PC-3 (cell line): Measurements from ENCODE around the gene HMCES. TPM values are rescaled to one million over a fixed set of nuclear protein-coding genes. Genes with fewer than 3 reads are reported as not detected.
A peak's percentile ranks its signal among the peaks of the same experiment; 100 is the strongest.

Experiments used
- ATAC-seq: fragments of 200-7000 bp; cut with Tn5 transposase; 2 replicates; pipeline ENCODE4 v1.9.1; 2020; ENCODE audit warnings: mild to moderate bottlenecking, moderate library complexity
- BruUV-seq: library from RNA; stranded (reverse); fragments of 400-500 nt; replicated peaks from 2 replicates; lab custom pipeline; 2021; lab: Mats Ljungman, UMichigan
- CTCF ChIA-PET: fragments of 300-600 bp; sonication (Branson Sonifier 250); formaldehyde crosslinking; loops from one replicate; lab custom pipeline; 2022; ENCODE audit warnings: antibody characterized with exemption; lab: Charles Lee
- POLR2A ChIA-PET: fragments of 300-600 bp; sonication (Branson Sonifier 250); formaldehyde crosslinking; loops from one replicate; lab custom pipeline; 2022; ENCODE audit warnings: antibody characterized with exemption; ENCODE audit not compliant: unreplicated experiment; lab: Charles Lee
- DNase-seq: peaks from one replicate; pipeline ENCODE4 v3.0.0-alpha.2; 2015
- H2AFZ ChIP-seq: fragments of 300-600 bp; sonication (generic); 2 replicates; pipeline ENCODE4 v1.6.0; 2016; ENCODE audit warnings: antibody characterized with exemption, low read length
- H3F3A ChIP-seq: fragments of 300-600 bp; sonication (generic); one replicate; pipeline ENCODE4 v1.6.0; 2017; ENCODE audit warnings: antibody characterized with exemption, low read length, control low read depth, mild to moderate bottlenecking; ENCODE audit not compliant: unreplicated experiment
- H3K27ac ChIP-seq: fragments of 300-600 bp; sonication (generic); 2 replicates; pipeline ENCODE4 v1.5.1; 2016; ENCODE audit warnings: mild to moderate bottlenecking, low read length
- H3K27me3 ChIP-seq: fragments of 300-600 bp; sonication (generic); 2 replicates; pipeline ENCODE4 v1.6.1; 2016; ENCODE audit warnings: low read length, mixed read lengths
- H3K36me3 ChIP-seq: fragments of 300-600 bp; sonication (generic); 2 replicates; pipeline ENCODE4 v1.6.1; 2016; ENCODE audit warnings: low read depth, mixed run types, low read length, mixed read lengths
- H3K4me1 ChIP-seq: fragments of 300-600 bp; sonication (generic); 2 replicates; pipeline ENCODE4 v1.5.1; 2016; ENCODE audit warnings: low read length; ENCODE audit not compliant: insufficient read depth
- H3K4me2 ChIP-seq: fragments of 300-600 bp; sonication (generic); 2 replicates; pipeline ENCODE4 v1.6.0; 2016; ENCODE audit warnings: low read length
- H3K4me3 ChIP-seq: fragments of 300-600 bp; sonication (generic); 2 replicates; pipeline ENCODE4 v1.5.1; 2016; ENCODE audit warnings: mild to moderate bottlenecking, low read length, mixed read lengths
- H3K79me2 ChIP-seq: fragments of 300-600 bp; sonication (generic); 2 replicates; pipeline ENCODE4 v1.6.1; 2017; ENCODE audit warnings: low read length, mixed read lengths
- H3K9ac ChIP-seq: fragments of 300-600 bp; sonication (generic); 2 replicates; pipeline ENCODE4 v1.6.0; 2016; ENCODE audit warnings: mild to moderate bottlenecking, low read length
- H3K9me2 ChIP-seq: fragments of 300-600 bp; sonication (generic); replicated peaks from 2 replicates; pipeline ENCODE4 v1.6.1; 2016; ENCODE audit warnings: mixed run types, low read length, mixed read lengths
- H3K9me3 ChIP-seq: fragments of 300-600 bp; sonication (generic); 2 replicates; pipeline ENCODE4 v1.6.1; 2016; ENCODE audit warnings: low read length, mixed read lengths
- H4K20me1 ChIP-seq: fragments of 300-600 bp; sonication (generic); 2 replicates; pipeline ENCODE4 v1.6.1; 2016; ENCODE audit warnings: low read length, mixed read lengths
- EZH2 ChIP-seq: fragments of 300-600 bp; sonication (generic); IDR thresholded peaks from one replicate; pipeline ENCODE4 v1.6.1; 2017; ENCODE audit warnings: antibody characterized with exemption, mild to moderate bottlenecking, low read length; ENCODE audit not compliant: unreplicated experiment
- EZH2phosphoT487 ChIP-seq: fragments of 300-600 bp; sonication (generic); IDR thresholded peaks from 2 replicates; pipeline ENCODE4 v1.6.1; 2018; ENCODE audit warnings: mild to moderate bottlenecking, antibody characterized with exemption, low read length, borderline replicate concordance
- intact Hi-C: fragments of 100-400 bp; cut with micrococcal nuclease; formaldehyde crosslinking; loops from 2 replicates; pipeline ENCODE4 v1.9.0; 2023
- total RNA-seq: library from RNA; depleted of rRNA; stranded (reverse); fragments of >200 nt; gene quantifications from 2 replicates; pipeline ENCODE4 v1.2.3, GENCODE V29; 2014
- TF ChIP-seq, protein P1 (sequence below): fragments of 300-600 bp; sonication (generic); conservative IDR thresholded peaks from 2 replicates; pipeline ENCODE4 v1.5.1; 2017; ENCODE audit warnings: antibody characterized with exemption, low read depth, mild to moderate bottlenecking, low read length

HMCES gene
- total RNA-seq, 1 experiment from 2014 or later = 28.8 TPM

DNA sequence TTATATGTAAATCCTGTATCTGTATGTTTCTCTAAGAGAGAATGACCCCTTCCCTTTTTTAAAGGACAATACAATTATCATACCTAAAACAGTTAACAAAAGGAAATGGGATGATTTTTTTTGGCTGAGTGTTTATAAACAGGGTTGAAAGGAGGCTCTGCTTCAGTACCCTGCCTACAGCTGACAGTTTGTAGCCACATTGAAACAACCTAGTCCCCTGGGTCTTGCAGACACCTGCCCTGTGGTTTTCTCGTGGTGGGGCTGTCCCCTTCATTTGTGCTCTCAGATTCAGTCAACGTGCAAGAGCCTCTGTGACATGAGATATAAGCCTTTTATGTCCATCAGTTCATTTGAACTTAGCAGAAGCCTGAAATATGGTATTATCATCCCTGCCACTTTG, 2.3 kb upstream of the HMCES start:
- intact Hi-C loops = loop anchor here (5.0 kb wide), 1 partner anchor 36 kb away; no protein-coding TSS in a partner anchor
- H3F3A ChIP-seq = no peaks in the 10 kb centered on the region
- ChIA-PET POLR2A (no interaction called here), CTCF (no interaction called here)
- H3K9ac ChIP-seq = no peak overlapping the region
- BruUV-seq = no TSS peak
- H3K9me3 ChIP-seq = no peaks in the 10 kb centered on the region
- DNase-seq (no peak), ATAC-seq (no peak)
- peaks cover 8% of the 10 kb centered on the region; the same call in 1 of the 2 replicates for H3K4me1 ChIP-seq
- no peaks in the 10 kb centered on the region for H3K9me2 ChIP-seq
- no peak overlapping the region for H3K4me3 ChIP-seq
- H3K36me3 ChIP-seq = peaks cover 23% of the 10 kb centered on the region
- H4K20me1 ChIP-seq = no peaks in the 10 kb centered on the region
- no peak for TF ChIP-seq EZH2
- TF ChIP-seq, protein P1, sequence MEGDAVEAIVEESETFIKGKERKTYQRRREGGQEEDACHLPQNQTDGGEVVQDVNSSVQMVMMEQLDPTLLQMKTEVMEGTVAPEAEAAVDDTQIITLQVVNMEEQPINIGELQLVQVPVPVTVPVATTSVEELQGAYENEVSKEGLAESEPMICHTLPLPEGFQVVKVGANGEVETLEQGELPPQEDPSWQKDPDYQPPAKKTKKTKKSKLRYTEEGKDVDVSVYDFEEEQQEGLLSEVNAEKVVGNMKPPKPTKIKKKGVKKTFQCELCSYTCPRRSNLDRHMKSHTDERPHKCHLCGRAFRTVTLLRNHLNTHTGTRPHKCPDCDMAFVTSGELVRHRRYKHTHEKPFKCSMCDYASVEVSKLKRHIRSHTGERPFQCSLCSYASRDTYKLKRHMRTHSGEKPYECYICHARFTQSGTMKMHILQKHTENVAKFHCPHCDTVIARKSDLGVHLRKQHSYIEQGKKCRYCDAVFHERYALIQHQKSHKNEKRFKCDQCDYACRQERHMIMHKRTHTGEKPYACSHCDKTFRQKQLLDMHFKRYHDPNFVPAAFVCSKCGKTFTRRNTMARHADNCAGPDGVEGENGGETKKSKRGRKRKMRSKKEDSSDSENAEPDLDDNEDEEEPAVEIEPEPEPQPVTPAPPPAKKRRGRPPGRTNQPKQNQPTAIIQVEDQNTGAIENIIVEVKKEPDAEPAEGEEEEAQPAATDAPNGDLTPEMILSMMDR = no peak
- no peak for TF ChIP-seq EZH2phosphoT487
- no peak overlapping the region for H3K4me2 ChIP-seq
- H2AFZ ChIP-seq = no peak overlapping the region
- peaks cover 23% of the 10 kb centered on the region for H3K79me2 ChIP-seq
- no peak overlapping the region for H3K27ac ChIP-seq
- no peaks in the 10 kb centered on the region for H3K27me3 ChIP-seq

DNA sequence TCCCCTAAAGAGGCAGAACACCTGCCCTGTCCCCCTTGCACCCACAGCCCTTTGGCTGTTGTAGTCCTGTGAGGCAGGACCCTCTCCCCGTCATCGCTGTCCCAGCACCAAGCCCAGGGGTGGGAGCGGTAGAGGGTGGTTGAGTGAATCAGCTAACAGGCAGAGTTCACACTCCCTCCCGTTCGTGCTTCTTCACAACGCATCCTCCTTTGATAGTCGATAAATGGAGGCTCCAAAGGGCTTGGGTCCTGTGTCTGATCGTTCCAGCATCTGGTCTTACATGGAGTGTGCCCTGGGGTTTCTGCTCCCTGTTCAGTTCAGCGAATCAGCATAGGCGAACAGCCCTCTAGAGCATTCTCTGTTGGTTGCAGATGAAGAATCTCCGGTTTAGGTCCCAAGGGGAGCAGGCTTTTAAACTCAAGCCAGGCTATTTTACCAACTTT, 820 bp upstream of the HMCES start:
- Histone ChIP-seq H3K4me1 (peaks cover 19% of the 10 kb centered on the region), H3K9me3 (no peaks in the 10 kb centered on the region), H3K79me2 (peaks cover 24% of the 10 kb centered on the region), H4K20me1 (no peaks in the 10 kb centered on the region), H3K27me3 (no peaks in the 10 kb centered on the region), H3K9me2 (no peaks in the 10 kb centered on the region), H3F3A (no peaks in the 10 kb centered on the region), H3K4me3 (peak overlapping the region; percentile 99; the same call in 1 of the 2 replicates), H3K4me2 (peak overlapping the region; percentile 100), H3K27ac (peak overlapping the region; percentile 79), H3K36me3 (peaks cover 16% of the 10 kb centered on the region), H3K9ac (peak overlapping the region; percentile 94), H2AFZ (no peak overlapping the region)
- no peak for ATAC-seq
- DNase-seq = no peak
- intact Hi-C loops = loop anchor here (5.0 kb wide), 1 partner anchor 34 kb away; no protein-coding TSS in a partner anchor
- TF ChIP-seq EZH2phosphoT487 = no peak
- TF ChIP-seq, protein P1 = no peak
- TF ChIP-seq EZH2 = no peak
- BruUV-seq = no TSS peak
- ChIA-PET CTCF (no interaction called here), POLR2A (no interaction called here)
